Inflammatory macrophage (primary cell): ENCODE measurements around the gene TAPT1.
"Not testable (repeated sequence)": the region's sequence is repeated elsewhere in the genome, so short reads cannot be mapped to it uniquely, and the experiment has no call there.

Experiments used
- DNase-seq, 2 donors: peaks; one replicate each; pipeline ENCODE4 v3.0.0-alpha.2; 2020 to 2022

The TAPT1 gene

GRCh38 chr4:16169490-16169889 lies 56.8 kb downstream of the TAPT1 start:
- no peak for DNase-seq

GRCh38 chr4:16168710-16169388 lies 57.4 kb downstream of the TAPT1 start:
- no peak for DNase-seq

GRCh38 chr4:16168144-16168543 lies 58.1 kb downstream of the TAPT1 start:
- no peak for DNase-seq

- DNase-seq, result no peak
Observed at GRCh38 chr4:16165931-16166330, 60.3 kb downstream of the TAPT1 start.

- DNase-seq, result no peak
Observed at GRCh38 chr4:16162891-16163290, 63.4 kb downstream of the TAPT1 start.

- DNase-seq, result no peak
Observed at GRCh38 chr4:16161851-16162408, 64.3 kb downstream of the TAPT1 start.

- DNase-seq, result no peak
Observed at GRCh38 chr4:16160457-16160856, 65.8 kb downstream of the TAPT1 start.

- no peak for DNase-seq
Observed at GRCh38 chr4:16159286-16159685, 67.0 kb downstream of the TAPT1 start.

- DNase-seq, result no peak
Observed at GRCh38 chr4:16158504-16158852, 67.8 kb downstream of the TAPT1 start.

- no peak for DNase-seq
Observed at GRCh38 chr4:16157609-16158503, 68.4 kb downstream of the TAPT1 start.

- DNase-seq, result no peak
Observed at GRCh38 chr4:16155528-16156169, 70.6 kb downstream of the TAPT1 start.

GRCh38 chr4:16154451-16154850 lies 71.8 kb downstream of the TAPT1 start:
- no peak for DNase-seq

GRCh38 chr4:16150716-16151115 lies 75.6 kb downstream of the TAPT1 start:
- DNase-seq, result no peak

GRCh38 chr4:16144913-16145312 lies 81.4 kb downstream of the TAPT1 start:
- DNase-seq, result not testable (repeated sequence)

GRCh38 chr4:16142598-16143310 lies 83.5 kb downstream of the TAPT1 start:
- DNase-seq, result no peak

GRCh38 chr4:16140879-16141249 lies 85.4 kb downstream of the TAPT1 start:
- DNase-seq, result no peak

GRCh38 chr4:16140231-16140878 lies 85.9 kb downstream of the TAPT1 start:
- no peak for DNase-seq

GRCh38 chr4:16139066-16139945 lies 87.0 kb downstream of the TAPT1 start:
- DNase-seq, result no peak

- no peak for DNase-seq
Observed at GRCh38 chr4:16136827-16137226, 89.4 kb downstream of the TAPT1 start.

GRCh38 chr4:16136311-16136710 lies 90.0 kb downstream of the TAPT1 start:
- DNase-seq, result no peak

- DNase-seq, result no peak
Observed at GRCh38 chr4:16133406-16133805, 92.9 kb downstream of the TAPT1 start.
